ENCODE results near the gene CCNC.

The CCNC gene

GRCh38 chr6:99545442-99545841 lies 23.0 kb downstream of the CCNC start:
- DNase-seq (ENCODE audit: low spot score), result no peak

GRCh38 chr6:99543968-99544367 lies 24.5 kb downstream of the CCNC start:
- no peak for DNase-seq (ENCODE audit: low spot score)

DNA sequence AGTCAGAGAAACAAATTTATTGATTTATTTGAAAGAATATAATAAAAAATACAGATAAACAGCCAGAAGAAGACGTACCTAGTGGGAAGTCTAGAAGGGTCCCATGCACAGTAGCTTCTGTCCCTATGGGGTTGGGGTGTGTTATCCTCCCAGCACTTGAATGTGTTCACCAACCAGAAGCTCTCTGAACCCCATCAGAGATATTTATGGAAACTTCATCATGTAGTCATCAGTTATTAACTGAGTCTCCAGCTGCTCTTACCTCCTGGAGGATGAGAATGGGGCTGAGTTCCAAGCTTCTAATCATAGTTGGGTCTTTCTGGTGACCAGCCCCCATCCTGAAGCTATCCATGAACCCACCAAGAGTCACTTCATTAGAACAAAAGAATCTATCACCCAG lies 37.8 kb downstream of the CCNC start:
- no peak for DNase-seq (ENCODE audit: low spot score)

DNA sequence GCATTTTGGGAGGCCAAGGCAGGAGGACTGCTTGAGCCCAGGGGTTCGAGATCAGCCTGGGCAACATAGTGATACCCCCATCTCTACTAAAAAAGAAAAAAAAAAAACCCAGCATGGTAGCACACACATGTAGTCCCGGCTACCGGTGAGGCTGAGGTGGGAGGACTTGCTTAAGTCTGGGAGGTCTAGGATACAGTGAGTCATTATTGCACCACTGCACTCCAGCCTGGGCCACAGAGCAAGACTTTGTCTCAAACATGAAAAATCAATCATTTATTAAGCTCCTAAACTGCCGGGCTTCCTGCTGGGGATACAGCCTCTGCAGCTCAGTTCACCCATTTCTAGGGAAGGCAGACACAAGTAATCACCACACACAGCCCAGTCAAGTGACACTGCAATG lies 45.9 kb downstream of the CCNC start:
- DNase-seq (ENCODE audit: low spot score), result no peak

DNA sequence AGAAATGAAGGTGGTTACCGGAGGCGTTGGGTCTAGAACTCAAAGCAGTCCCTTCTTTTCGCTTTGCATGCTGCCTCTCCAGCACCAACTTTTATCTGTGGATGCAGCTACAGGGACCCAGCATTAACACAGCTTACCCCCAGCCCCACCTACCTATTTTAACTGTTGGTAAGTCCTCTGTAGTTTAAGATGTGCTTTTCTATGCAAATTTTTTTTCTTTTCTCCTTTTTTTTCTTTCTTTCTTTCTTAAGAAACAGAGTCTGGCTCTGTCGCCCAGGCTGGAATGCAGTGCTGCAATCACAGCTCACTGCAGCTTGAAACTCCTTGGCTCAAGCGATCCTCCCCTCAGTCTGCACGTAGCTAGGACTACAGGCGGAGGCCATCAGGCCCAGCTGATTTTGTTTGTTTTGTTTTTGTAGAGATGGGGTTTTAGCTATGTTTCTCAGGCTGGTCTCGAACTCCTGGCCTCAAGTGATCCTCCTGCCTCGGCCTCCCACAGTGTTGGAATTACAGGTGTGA lies 46.8 kb downstream of the CCNC start:
- DNase-seq (ENCODE audit: low spot score), result no peak

- peak; percentile 81 for DNase-seq (ENCODE audit: low spot score)
These were observed 47.4 kb downstream of the CCNC start for GRCh38 chr6:99520855-99521632.

DNA sequence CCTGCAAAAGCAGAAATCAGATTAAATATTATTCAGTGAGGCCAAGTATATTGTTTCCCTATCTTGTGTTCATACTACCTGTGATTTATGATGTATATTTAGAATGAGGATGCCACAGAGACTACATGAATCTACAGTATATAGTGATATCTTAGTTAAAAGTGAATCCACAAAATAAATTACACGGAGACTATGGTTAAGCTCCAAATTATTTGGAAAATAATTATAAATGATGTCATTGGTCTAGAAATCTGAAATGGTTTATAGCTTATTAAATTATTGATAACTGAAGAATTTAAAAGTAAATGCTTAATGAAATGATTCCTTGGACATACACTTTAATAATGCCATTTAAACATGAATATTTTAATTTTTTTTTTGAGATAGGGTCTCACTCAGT lies 49.0 kb downstream of the CCNC start:
- no peak for DNase-seq (ENCODE audit: low spot score)

- no peak for DNase-seq (ENCODE audit: low spot score)
These were observed 54.4 kb downstream of the CCNC start for GRCh38 chr6:99514089-99514488.

GRCh38 chr6:99512033-99512432 lies 56.4 kb downstream of the CCNC start:
- DNase-seq (ENCODE audit: low spot score), result no peak

DNA sequence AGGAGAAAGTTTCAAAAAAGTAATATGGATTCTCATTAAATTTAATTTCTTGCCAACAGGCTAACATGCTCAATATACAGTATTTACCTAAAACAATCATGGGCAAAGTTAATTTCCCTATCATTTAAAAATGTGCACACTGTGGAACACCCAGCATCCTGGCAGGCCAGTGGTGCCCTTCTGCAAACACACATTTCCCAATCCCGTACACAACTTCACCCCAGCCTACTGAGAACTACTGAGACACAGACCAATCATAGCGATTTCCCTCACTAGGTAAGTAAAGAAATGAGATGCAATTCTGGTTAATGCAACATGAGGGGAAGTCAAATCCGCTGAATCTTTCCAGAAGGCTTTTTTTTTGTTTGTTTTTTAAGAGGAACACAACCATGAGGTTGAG lies 60.8 kb downstream of the CCNC start:
- no peak for DNase-seq (ENCODE audit: low spot score)

- DNase-seq (ENCODE audit: low spot score), result no peak
These were observed 66.7 kb downstream of the CCNC start for GRCh38 chr6:99501762-99502161.

DNA sequence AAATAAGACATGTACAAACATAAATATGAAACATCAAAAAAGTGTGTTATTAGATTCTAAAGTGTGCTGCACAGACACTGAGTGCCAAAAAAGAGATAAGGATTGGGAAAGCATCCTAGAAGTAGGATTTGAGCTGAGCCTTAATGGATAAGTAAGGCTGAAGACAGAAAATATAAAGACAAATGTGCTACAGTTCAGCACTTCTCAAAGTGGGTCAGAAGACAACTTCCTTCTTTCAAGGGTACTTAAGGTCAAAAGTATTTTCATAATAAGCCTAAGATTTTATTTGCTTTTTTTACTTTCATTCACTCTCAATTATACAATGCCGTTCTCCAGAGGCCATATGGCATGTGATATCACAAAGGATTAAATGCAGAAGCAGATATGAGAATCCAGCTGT lies 70.0 kb downstream of the CCNC start:
- DNase-seq (ENCODE audit: low spot score), result no peak

DNA sequence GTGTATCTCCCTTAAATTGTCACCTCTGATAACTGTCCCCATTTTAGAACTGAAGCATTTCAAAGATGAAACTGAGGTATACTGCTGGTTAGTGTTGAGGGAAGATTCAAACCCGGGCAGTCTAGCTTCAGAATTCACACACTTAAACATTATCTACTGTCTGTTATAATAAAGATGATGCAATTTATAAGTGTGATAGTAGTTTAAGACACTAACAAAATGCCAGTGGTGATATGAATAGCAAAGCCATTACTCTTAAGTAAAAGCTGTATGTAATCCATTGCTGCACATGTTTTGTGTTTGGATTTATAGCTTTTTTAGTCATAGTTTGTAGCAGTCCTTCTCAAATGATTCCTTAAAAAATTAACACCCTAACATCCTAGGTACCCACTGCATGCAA lies 73.0 kb downstream of the CCNC start:
- no peak for DNase-seq (ENCODE audit: low spot score)
